GM23338 (cell line): ENCODE measurements around the gene C10orf90. TPM values are rescaled to one million over a fixed set of nuclear protein-coding genes. Genes with fewer than 3 reads are reported as not detected.

ENCODE experiments used
- ATAC-seq: fragments of 200-7000 bp; cut with Tn5 transposase; 3 replicates; pipeline ENCODE4 v1.9.1; 2020
- DNase-seq: peaks from one replicate; pipeline ENCODE4 v3.0.0-alpha.2; 2015; ENCODE audit warnings: low spot score
- H2AFZ ChIP-seq: fragments of 200-600 bp; sonication (generic); 2 replicates; pipeline ENCODE4 v1.8.0; 2016; ENCODE audit warnings: antibody characterized with exemption, mild to moderate bottlenecking, moderate library complexity
- H3F3A ChIP-seq: fragments of 200-600 bp; sonication (generic); replicated peaks from 2 replicates; pipeline ENCODE4 v1.8.0; 2017; ENCODE audit warnings: antibody characterized with exemption, mixed run types, low read depth
- H3K27ac ChIP-seq: fragments of 200-600 bp; sonication (generic); 2 replicates; pipeline ENCODE4 v1.6.1; 2016; ENCODE audit warnings: low read depth
- H3K27me3 ChIP-seq: fragments of 200-600 bp; sonication (generic); 2 replicates; pipeline ENCODE4 v1.8.0; 2016; ENCODE audit warnings: mild to moderate bottlenecking, mixed run types, moderate library complexity; ENCODE audit not compliant: insufficient read depth
- H3K36me3 ChIP-seq: fragments of 200-600 bp; sonication (generic); 2 replicates; pipeline ENCODE4 v1.8.0; 2016; ENCODE audit warnings: mild to moderate bottlenecking; ENCODE audit not compliant: insufficient read depth
- H3K4me1 ChIP-seq: fragments of 200-600 bp; sonication (generic); 2 replicates; pipeline ENCODE4 v1.8.0; 2016; ENCODE audit warnings: mild to moderate bottlenecking, moderate library complexity; ENCODE audit not compliant: insufficient read depth
- H3K4me2 ChIP-seq: fragments of 200-600 bp; sonication (generic); 2 replicates; pipeline ENCODE4 v1.7.1; 2017; ENCODE audit warnings: mixed run types
- H3K4me3 ChIP-seq: fragments of 200-600 bp; sonication (generic); 2 replicates; pipeline ENCODE4 v1.6.1; 2016; ENCODE audit warnings: mixed run types
- H3K79me2 ChIP-seq: fragments of 200-600 bp; sonication (generic); replicated peaks from 2 replicates; pipeline ENCODE4 v1.8.0; 2017; ENCODE audit warnings: mild to moderate bottlenecking; ENCODE audit not compliant: insufficient read depth
- H3K9me2 ChIP-seq: fragments of 200-600 bp; sonication (generic); 2 replicates; pipeline ENCODE4 v1.8.0; 2017; ENCODE audit not compliant: insufficient read depth
- H4K20me1 ChIP-seq: fragments of 200-600 bp; sonication (generic); replicated peaks from 2 replicates; pipeline ENCODE4 v1.8.0; 2017; ENCODE audit warnings: mild to moderate bottlenecking; ENCODE audit not compliant: insufficient read depth
- H3K27ac Mint-ChIP-seq: 2 replicates; pipeline ENCODE4 v1.8.0; 2020; ENCODE audit warnings: inconsistent platforms, mild to moderate bottlenecking, moderate library complexity, mixed read lengths
- H3K27me3 Mint-ChIP-seq: 3 replicates; pipeline ENCODE4 v1.8.0; 2022; ENCODE audit warnings: low read depth, mild to moderate bottlenecking, moderate library complexity, mixed read lengths, inconsistent platforms; ENCODE audit not compliant: insufficient read depth, poor library complexity
- H3K36me3 Mint-ChIP-seq: 3 replicates; pipeline ENCODE4 v1.8.0; 2021; ENCODE audit warnings: low read depth, mild to moderate bottlenecking, inconsistent platforms, moderate library complexity, mixed read lengths
- H3K4me1 Mint-ChIP-seq: 3 replicates; pipeline ENCODE4 v1.8.0; 2020; ENCODE audit warnings: mild to moderate bottlenecking, inconsistent platforms, mixed read lengths
- H3K4me3 Mint-ChIP-seq: 3 replicates; pipeline ENCODE4 v1.8.0; 2021; ENCODE audit warnings: moderate library complexity, mild to moderate bottlenecking, inconsistent platforms, mixed read lengths
- H3K9me3 Mint-ChIP-seq: 3 replicates; pipeline ENCODE4 v1.8.0; 2020; ENCODE audit warnings: moderate library complexity, mild to moderate bottlenecking, inconsistent platforms, mixed read lengths
- CREB1 ChIP-seq: fragments of 250-450 bp; sonication (Bioruptor Pico); IDR thresholded peaks from 2 replicates; pipeline ENCODE4 v1.5.0; 2020; ENCODE audit warnings: low read depth, mild to moderate bottlenecking, moderate library complexity
- EZH2 ChIP-seq: fragments of 200-600 bp; sonication (generic); IDR thresholded peaks from one replicate; pipeline ENCODE4 v1.8.0; 2017; ENCODE audit warnings: antibody characterized with exemption, mild to moderate bottlenecking, low read depth; ENCODE audit not compliant: unreplicated experiment
- EZH2phosphoT487 ChIP-seq: fragments of 200-600 bp; sonication (generic); IDR thresholded peaks from one replicate; pipeline ENCODE4 v1.8.1; 2018; ENCODE audit warnings: antibody characterized with exemption; ENCODE audit not compliant: unreplicated experiment
- JUNB ChIP-seq: IDR thresholded peaks from one replicate; pipeline ENCODE4 v1.6.1; 2016; ENCODE audit warnings: antibody characterized with exemption; ENCODE audit not compliant: unreplicated experiment
- NANOG ChIP-seq: IDR thresholded peaks from 2 replicates; pipeline ENCODE4 v1.6.1; 2016; ENCODE audit warnings: antibody characterized with exemption, borderline replicate concordance
- POLR2AphosphoS5 ChIP-seq: IDR thresholded peaks from 2 replicates; pipeline ENCODE4 v1.6.1; 2016; ENCODE audit warnings: antibody characterized with exemption, low read depth
- STAT1 ChIP-seq: IDR thresholded peaks from one replicate; pipeline ENCODE4 v1.6.1; 2016; ENCODE audit warnings: antibody characterized with exemption; ENCODE audit not compliant: unreplicated experiment
- ZNF114 ChIP-seq: fragments of 250-450 bp; sonication (Bioruptor Pico); IDR thresholded peaks from 2 replicates; pipeline ENCODE4 v1.5.0; 2020; ENCODE audit warnings: mild to moderate bottlenecking, moderate library complexity
- ZNF331 ChIP-seq: fragments of 250-450 bp; sonication (Bioruptor Pico); IDR thresholded peaks from 2 replicates; pipeline ENCODE4 v1.5.0; 2020; ENCODE audit warnings: low read depth, mild to moderate bottlenecking, moderate library complexity
- polyA plus RNA-seq: library from polyadenylated mRNA; unstranded; fragments of >200 nt; fragmentation: Nextera tagmentation; extraction: Ambion mirVana; gene quantifications from 2 replicates; pipeline ENCODE4 v1.2.1, GENCODE V29; 2016
- total RNA-seq: library from RNA; depleted of rRNA; stranded (reverse); fragments of >200 nt; shearing (Covaris generic); gene quantifications from 2 replicates; pipeline ENCODE4 v1.2.3, GENCODE V29; 2014
- TF ChIP-seq, protein P1 (sequence below): IDR thresholded peaks from 2 replicates; pipeline ENCODE4 v1.6.1; 2016; ENCODE audit warnings: antibody characterized with exemption
- TF ChIP-seq, protein P2 (sequence below): IDR thresholded peaks from one replicate; pipeline ENCODE4 v1.6.1; 2018; ENCODE audit warnings: antibody characterized with exemption; ENCODE audit not compliant: unreplicated experiment
- TF ChIP-seq, protein P3 (sequence below), 2 experiments: fragments of 200-600 bp in 1 of 2; sonication (generic) in 1 of 2; conservative IDR thresholded peaks; 2 replicates each; pipeline versions ENCODE4 v1.5.1 to v1.6.1; 2016 to 2017; ENCODE audit warnings: antibody characterized with exemption in 2 of 2, low read depth in 2 of 2, mild to moderate bottlenecking in 2 of 2, moderate library complexity in 1 of 2

Gene C10orf90
- total and polyA plus RNA-seq, 2 experiments from 2014 or later = 0.76 to 0.97 TPM

DNA sequence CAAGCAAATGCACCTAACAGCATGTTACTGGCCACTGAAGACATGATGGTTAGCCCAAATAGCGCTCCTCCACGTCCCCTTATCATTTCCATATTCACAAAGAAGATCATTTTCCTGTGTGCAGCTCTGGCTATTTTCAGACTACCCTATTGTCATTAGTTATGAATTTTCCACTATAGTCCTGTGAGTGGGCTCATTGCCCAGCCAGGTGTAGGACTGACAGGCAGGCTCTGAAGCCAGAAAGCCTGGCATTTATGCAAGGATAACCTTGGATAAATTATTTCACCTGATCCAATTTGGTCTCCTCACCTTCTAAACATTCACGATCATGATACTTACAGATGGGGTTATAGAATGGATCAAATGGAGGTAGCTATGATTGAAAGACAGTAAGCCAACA, 104.6 kb downstream of the C10orf90 start:
- Histone ChIP-seq H2AFZ (no peak overlapping the region), H3K36me3 (no peaks in the 10 kb centered on the region; the same call in 1 of the 2 replicates), H3K27me3 (no peaks in the 10 kb centered on the region), H4K20me1 (no peaks in the 10 kb centered on the region), H3K79me2 (no peaks in the 10 kb centered on the region), H3K4me1 (peaks cover 30% of the 10 kb centered on the region), H3K9me2 (peaks cover 13% of the 10 kb centered on the region; the same call in 1 of the 2 replicates), H3K4me3 (no peak overlapping the region), H3K27ac (no peak overlapping the region), H3F3A (no peaks in the 10 kb centered on the region), H3K4me2 (no peak overlapping the region)
- Mint-ChIP-seq H3K4me1 (peaks cover 48% of the 10 kb centered on the region), H3K36me3 (peaks cover 18% of the 10 kb centered on the region), H3K27me3 (peaks cover 12% of the 10 kb centered on the region), H3K9me3 (peaks cover 25% of the 10 kb centered on the region), H3K27ac (no peak overlapping the region), H3K4me3 (no peak overlapping the region)
- TF ChIP-seq EZH2phosphoT487 = no peak
- TF ChIP-seq ZNF114 (CRISPR knock-in tag) = no peak
- TF ChIP-seq POLR2AphosphoS5 = no peak
- no peak for TF ChIP-seq NANOG
- TF ChIP-seq STAT1 = no peak
- no peak for DNase-seq
- no peak for ATAC-seq

DNA sequence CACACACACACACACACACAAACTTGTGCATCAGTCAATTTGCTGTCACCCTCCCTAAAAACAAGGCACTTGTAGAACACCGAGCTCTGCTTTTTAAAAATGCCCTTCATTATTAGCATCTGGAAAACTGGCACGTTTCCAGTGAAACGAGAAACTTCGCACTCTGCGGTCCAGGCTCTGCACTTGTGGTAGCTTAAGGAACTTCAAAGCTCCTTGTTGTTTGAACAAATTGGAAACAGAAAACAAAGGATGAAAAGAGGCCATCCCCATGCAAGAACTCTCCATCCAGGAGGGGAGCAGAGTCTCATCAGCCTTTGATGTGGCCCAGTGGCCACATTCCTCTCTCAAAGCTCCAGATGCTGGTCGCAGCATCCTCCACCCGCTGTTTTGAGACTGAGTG, 105.1 kb downstream of the C10orf90 start:
- no peaks in the 10 kb centered on the region for H4K20me1 ChIP-seq
- H3K79me2 ChIP-seq = no peaks in the 10 kb centered on the region
- TF ChIP-seq, protein P1, sequence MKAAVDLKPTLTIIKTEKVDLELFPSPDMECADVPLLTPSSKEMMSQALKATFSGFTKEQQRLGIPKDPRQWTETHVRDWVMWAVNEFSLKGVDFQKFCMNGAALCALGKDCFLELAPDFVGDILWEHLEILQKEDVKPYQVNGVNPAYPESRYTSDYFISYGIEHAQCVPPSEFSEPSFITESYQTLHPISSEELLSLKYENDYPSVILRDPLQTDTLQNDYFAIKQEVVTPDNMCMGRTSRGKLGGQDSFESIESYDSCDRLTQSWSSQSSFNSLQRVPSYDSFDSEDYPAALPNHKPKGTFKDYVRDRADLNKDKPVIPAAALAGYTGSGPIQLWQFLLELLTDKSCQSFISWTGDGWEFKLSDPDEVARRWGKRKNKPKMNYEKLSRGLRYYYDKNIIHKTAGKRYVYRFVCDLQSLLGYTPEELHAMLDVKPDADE = no peak
- TF ChIP-seq NANOG = no peak
- TF ChIP-seq JUNB = no peak
- no peak for TF ChIP-seq POLR2AphosphoS5
- no peak for TF ChIP-seq STAT1
- no peak for TF ChIP-seq EZH2phosphoT487
- TF ChIP-seq, protein P2, sequence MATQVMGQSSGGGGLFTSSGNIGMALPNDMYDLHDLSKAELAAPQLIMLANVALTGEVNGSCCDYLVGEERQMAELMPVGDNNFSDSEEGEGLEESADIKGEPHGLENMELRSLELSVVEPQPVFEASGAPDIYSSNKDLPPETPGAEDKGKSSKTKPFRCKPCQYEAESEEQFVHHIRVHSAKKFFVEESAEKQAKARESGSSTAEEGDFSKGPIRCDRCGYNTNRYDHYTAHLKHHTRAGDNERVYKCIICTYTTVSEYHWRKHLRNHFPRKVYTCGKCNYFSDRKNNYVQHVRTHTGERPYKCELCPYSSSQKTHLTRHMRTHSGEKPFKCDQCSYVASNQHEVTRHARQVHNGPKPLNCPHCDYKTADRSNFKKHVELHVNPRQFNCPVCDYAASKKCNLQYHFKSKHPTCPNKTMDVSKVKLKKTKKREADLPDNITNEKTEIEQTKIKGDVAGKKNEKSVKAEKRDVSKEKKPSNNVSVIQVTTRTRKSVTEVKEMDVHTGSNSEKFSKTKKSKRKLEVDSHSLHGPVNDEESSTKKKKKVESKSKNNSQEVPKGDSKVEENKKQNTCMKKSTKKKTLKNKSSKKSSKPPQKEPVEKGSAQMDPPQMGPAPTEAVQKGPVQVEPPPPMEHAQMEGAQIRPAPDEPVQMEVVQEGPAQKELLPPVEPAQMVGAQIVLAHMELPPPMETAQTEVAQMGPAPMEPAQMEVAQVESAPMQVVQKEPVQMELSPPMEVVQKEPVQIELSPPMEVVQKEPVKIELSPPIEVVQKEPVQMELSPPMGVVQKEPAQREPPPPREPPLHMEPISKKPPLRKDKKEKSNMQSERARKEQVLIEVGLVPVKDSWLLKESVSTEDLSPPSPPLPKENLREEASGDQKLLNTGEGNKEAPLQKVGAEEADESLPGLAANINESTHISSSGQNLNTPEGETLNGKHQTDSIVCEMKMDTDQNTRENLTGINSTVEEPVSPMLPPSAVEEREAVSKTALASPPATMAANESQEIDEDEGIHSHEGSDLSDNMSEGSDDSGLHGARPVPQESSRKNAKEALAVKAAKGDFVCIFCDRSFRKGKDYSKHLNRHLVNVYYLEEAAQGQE = no peak
- no peak for TF ChIP-seq CREB1
- no peak for TF ChIP-seq ZNF331 (CRISPR knock-in tag)
- TF ChIP-seq ZNF114 (CRISPR knock-in tag) = no peak
- TF ChIP-seq, protein P3, sequence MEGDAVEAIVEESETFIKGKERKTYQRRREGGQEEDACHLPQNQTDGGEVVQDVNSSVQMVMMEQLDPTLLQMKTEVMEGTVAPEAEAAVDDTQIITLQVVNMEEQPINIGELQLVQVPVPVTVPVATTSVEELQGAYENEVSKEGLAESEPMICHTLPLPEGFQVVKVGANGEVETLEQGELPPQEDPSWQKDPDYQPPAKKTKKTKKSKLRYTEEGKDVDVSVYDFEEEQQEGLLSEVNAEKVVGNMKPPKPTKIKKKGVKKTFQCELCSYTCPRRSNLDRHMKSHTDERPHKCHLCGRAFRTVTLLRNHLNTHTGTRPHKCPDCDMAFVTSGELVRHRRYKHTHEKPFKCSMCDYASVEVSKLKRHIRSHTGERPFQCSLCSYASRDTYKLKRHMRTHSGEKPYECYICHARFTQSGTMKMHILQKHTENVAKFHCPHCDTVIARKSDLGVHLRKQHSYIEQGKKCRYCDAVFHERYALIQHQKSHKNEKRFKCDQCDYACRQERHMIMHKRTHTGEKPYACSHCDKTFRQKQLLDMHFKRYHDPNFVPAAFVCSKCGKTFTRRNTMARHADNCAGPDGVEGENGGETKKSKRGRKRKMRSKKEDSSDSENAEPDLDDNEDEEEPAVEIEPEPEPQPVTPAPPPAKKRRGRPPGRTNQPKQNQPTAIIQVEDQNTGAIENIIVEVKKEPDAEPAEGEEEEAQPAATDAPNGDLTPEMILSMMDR (conservative IDR thresholded peaks at IDR 0.05; ENCODE audit: low read depth in 2 of 2) = no peak
- TF ChIP-seq EZH2 = no peak

More for the DNA sequence above, 105.1 kb downstream of the C10orf90 start:
- no peak overlapping the region for H3K27ac ChIP-seq
- Mint-ChIP-seq H3K36me3 (peaks cover 18% of the 10 kb centered on the region), H3K9me3 (peaks cover 25% of the 10 kb centered on the region), H3K4me1 (peaks cover 46% of the 10 kb centered on the region), H3K4me3 (no peak overlapping the region), H3K27me3 (peaks cover 12% of the 10 kb centered on the region), H3K27ac (no peak overlapping the region)
- no peaks in the 10 kb centered on the region; the same call in 1 of the 2 replicates for H3K36me3 ChIP-seq
- DNase-seq (no peak), ATAC-seq (no peak)
- H2AFZ ChIP-seq = no peak overlapping the region
- H3K4me1 ChIP-seq = peaks cover 30% of the 10 kb centered on the region
- peaks cover 15% of the 10 kb centered on the region; the same call in 1 of the 2 replicates for H3K9me2 ChIP-seq
- no peaks in the 10 kb centered on the region for H3F3A ChIP-seq
- no peaks in the 10 kb centered on the region for H3K27me3 ChIP-seq
- no peak overlapping the region for H3K4me2 ChIP-seq
- H3K4me3 ChIP-seq = no peak overlapping the region
